GM18861 (cell line): ENCODE results near the gene BPGM.
"Not testable (repeated sequence)": the region's sequence is repeated elsewhere in the genome, so short reads cannot be mapped to it uniquely, and the experiment has no call there.

Experiments
- ATAC-seq: cut with Tn5 transposase; IDR thresholded peaks from one replicate; pipeline ENCODE4 v1.9.1; 2021; ENCODE audit not compliant: unreplicated experiment

Gene BPGM

GRCh38 chr7:134662166-134662870 lies 15.7 kb downstream of the BPGM start:
- no peak for ATAC-seq

DNA sequence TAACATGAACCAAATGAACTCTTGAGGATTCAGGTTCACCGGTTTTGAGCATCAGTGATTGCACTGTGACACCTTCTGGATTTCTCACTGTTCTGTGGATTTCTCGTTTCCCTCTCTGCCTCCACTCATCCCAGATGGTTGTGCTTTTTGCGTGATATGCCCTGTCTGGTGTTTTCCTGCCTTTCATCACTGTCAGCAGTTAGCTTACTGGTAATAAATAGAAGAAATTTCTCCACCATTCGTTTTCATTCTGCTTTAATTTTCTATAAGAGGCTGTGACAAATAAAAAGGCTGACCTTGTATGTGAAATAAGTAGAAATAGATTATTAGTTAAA lies 16.2 kb downstream of the BPGM start:
- ATAC-seq, result no peak

DNA sequence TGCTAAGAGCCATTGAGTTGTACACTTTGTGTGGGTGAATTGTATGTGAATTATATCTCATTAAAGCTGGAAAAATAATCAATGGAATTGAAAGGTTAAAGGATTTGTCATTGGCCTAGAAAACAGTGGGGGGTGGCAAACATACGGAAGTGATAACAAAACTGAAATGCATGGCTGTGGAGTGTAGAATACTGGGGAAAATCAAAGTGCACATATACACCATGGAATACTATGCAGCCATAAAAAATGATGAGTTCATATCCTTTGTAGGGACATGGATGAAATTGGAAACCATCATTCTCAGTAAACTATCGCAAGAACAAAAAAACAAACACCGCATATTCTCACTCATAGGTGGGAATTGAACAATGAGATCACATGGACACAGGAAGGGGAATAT lies 18.4 kb downstream of the BPGM start:
- not testable (repeated sequence) for ATAC-seq

- no peak for ATAC-seq
These were observed 21.2 kb downstream of the BPGM start for GRCh38 chr7:134667899-134668298.

DNA sequence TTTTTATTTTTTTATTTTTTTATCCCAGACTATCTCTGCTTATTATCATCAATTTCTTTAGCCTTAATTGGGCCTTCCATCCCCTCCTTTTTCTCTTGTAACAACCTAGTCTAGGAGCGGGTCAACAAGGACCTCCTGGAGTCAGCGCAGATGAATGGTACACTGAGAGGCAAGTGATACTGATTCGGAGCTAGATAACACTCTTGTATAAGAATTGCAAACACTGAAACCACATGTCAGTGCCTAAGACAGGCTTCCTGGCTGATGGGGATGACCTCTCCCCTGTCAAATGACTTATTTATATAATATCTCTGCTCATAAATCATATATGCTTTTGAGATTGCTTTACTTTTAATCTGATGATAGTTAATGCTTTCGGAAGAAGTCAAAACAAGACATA lies 22.7 kb downstream of the BPGM start:
- no peak for ATAC-seq

- ATAC-seq, result peak; percentile 58
These were observed 23.3 kb downstream of the BPGM start for GRCh38 chr7:134669845-134670373.

DNA sequence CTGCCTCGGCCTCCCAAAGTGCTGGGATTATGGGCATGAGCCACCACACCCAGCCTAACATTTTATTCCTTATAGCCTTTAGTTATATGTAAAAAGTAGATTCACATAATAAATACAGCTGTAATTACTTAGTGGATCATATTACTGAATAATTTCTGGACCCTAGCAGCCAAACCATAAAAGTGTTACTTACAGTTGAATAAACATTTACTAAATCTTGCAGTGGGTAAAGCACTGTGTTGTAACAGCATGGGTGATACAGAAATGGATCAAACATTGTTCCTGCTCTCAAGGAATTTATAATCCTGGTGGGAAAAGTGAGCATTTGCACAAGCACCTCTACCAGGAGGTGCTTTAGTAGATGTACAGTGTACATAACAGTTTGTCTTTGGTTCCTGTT lies 25.0 kb downstream of the BPGM start:
- ATAC-seq, result no peak

- no peak for ATAC-seq
These were observed 27.8 kb downstream of the BPGM start for GRCh38 chr7:134674424-134674823.

- ATAC-seq, result no peak
These were observed 30.1 kb downstream of the BPGM start for GRCh38 chr7:134676743-134677142.

GRCh38 chr7:134678115-134678514 lies 31.5 kb downstream of the BPGM start:
- ATAC-seq, result no peak

- ATAC-seq, result no peak
These were observed 32.4 kb downstream of the BPGM start for GRCh38 chr7:134679006-134679405.

- no peak for ATAC-seq
These were observed 37.5 kb downstream of the BPGM start for GRCh38 chr7:134684165-134684564.

GRCh38 chr7:134685250-134685649 lies 38.6 kb downstream of the BPGM start:
- no peak for ATAC-seq

- ATAC-seq, result no peak
These were observed 40.1 kb downstream of the BPGM start for GRCh38 chr7:134686786-134687185.

DNA sequence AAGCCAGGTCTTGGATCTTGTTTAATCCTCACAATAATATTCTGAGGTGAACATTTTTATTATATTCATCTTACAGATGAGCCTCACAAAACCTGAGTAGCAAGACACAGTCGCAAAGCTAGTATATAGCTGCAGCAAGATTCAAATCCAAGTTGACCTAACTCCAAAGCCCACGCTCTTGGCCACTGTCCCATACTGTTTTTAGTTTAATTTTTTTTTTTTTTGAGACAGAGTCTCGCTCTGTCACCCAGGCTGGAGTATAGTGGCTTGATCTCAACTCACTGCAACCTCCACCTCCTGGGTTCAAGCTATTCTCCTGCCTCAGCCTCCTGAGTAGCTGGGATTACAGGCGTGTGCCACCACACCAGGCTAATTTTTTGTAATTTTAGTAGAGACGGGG lies 42.9 kb downstream of the BPGM start:
- not testable (repeated sequence) for ATAC-seq

DNA sequence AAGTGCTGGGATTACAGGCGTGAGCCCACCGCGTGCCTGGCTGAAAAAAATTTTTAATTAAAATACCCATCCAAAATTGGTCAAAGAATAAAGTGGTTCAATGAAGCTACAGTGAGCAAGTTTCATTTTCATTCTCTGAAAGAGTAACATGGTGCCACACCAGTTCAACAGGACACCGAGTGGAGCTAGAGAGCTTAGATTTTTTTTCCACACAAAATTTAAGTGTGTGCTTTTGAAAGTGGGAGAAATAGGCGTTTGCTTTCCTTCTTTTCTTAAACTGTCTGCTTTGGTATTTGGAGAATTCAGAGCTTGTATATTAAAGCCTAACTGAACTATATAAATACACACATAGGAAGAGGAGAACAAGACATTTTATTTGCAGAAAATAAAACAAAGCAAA lies 43.4 kb downstream of the BPGM start:
- no peak for ATAC-seq

GRCh38 chr7:134690614-134691504 lies 44.2 kb downstream of the BPGM start:
- ATAC-seq, result no peak

- no peak for ATAC-seq
These were observed 45.1 kb downstream of the BPGM start for GRCh38 chr7:134691546-134692343.

DNA sequence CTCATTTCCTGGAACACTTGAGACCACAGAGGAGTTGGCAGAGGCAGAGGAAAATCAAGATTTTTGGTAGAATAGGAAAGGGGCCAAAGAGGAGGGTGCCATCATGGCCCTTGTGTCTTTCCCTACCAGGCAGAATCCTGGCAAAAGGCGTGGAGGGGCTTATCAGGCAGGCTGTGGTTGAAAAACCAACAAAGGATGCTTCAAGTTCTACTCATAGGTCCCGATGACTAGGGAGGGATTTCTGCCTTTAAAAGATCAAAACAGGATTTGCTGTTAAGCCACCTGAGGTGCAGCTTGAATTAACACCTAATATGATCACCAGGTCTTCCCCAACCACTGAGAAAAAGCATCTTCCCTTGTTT lies 45.7 kb downstream of the BPGM start:
- ATAC-seq, result no peak

DNA sequence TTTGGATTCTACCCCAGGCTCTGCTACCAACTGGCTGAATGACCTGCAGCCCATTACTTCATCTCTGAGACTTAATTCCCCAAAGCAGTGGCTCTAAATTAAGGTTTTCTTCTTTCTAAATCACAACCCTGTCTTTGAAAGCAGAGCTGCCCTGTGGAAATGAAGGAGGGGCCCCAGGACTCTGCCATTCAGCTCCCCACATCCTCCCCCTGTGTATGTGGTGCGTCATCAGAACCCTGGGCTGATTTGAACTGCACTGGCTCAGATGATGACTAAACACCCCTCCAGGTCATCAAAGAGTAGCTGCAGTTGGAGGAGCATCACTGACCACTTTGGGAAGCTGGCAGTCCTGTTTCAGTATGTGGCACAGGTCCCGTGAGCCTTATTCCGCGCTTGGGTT lies 46.6 kb downstream of the BPGM start:
- ATAC-seq, result no peak

- no peak for ATAC-seq
These were observed 47.6 kb downstream of the BPGM start for GRCh38 chr7:134694299-134694698.
